GM12892 (cell line): Measurements from ENCODE around the gene CMIP.

Experiments used
- DNase-seq: peaks from one replicate; pipeline ENCODE4 v3.0.0; 2011; ENCODE audit not compliant: insufficient read length
- FAIRE-seq: peaks from 2 replicates; lab custom pipeline; 2011; peaks lifted over from hg19 to GRCh38; lab: Jason Lieb, UNC
- POLR2A ChIP-seq: IDR thresholded peaks from 2 replicates; pipeline ENCODE4 v1.6.1; 2011; ENCODE audit warnings: low read depth, low read length, control low read depth
- POLR2AphosphoS5 ChIP-seq: IDR thresholded peaks from 2 replicates; pipeline ENCODE4 v1.6.1; 2011; ENCODE audit warnings: low read depth, low read length, control low read depth
- TAF1 ChIP-seq: IDR thresholded peaks from 2 replicates; pipeline ENCODE4 v1.6.1; 2011; ENCODE audit warnings: low read depth, mild to moderate bottlenecking, control low read depth, low read length, borderline replicate concordance

Gene CMIP

DNA sequence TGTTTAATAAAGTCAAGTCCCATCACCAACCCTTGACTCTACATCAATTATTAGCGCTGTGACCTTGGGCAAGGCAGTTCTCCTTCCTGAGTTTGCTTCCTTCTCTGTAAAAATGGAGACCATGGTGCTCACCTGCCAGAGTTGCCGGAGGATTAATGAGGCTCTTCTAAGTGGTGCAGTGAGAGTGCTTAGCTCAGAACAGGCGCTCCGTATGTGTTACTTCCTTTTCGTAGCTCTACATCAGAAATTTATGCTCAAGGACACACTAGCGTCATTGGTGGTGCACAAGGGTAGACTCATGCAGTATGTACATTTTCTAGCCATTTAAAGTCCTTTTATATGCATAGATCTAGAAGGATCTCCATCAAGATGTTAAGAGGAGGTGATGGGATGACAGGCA, 17.4 kb upstream of the CMIP start:
- TF ChIP-seq POLR2A (no peak), POLR2AphosphoS5 (no peak), TAF1 (no peak)
- DNase-seq (no peak), FAIRE-seq (no peak)

DNA sequence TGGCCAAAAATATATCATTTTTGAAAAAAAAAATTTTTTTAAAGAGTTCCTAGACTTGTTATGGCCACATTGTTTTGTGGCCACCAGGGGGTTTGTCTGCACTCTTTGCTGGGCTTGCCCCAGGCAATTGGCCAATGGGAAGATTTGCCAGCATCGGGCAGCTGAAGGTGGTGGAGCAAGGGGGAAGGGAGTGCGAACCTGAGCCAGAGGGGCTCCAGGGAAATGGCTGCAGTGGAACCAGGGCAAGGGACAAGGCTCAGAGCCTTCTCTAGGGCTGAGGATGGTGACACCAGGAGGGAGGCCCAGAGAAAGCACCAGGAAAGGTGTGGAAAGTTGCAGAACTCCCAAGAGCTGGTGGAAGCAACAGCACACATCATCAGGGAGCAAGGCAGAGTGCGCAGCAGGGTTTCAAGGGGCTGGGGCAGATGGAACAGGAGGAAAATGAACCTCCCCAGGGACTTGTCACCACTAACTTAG, 15.5 kb upstream of the CMIP start:
- FAIRE-seq (no peak), DNase-seq (no peak)
- TF ChIP-seq TAF1 (no peak), POLR2A (no peak), POLR2AphosphoS5 (no peak)

DNA sequence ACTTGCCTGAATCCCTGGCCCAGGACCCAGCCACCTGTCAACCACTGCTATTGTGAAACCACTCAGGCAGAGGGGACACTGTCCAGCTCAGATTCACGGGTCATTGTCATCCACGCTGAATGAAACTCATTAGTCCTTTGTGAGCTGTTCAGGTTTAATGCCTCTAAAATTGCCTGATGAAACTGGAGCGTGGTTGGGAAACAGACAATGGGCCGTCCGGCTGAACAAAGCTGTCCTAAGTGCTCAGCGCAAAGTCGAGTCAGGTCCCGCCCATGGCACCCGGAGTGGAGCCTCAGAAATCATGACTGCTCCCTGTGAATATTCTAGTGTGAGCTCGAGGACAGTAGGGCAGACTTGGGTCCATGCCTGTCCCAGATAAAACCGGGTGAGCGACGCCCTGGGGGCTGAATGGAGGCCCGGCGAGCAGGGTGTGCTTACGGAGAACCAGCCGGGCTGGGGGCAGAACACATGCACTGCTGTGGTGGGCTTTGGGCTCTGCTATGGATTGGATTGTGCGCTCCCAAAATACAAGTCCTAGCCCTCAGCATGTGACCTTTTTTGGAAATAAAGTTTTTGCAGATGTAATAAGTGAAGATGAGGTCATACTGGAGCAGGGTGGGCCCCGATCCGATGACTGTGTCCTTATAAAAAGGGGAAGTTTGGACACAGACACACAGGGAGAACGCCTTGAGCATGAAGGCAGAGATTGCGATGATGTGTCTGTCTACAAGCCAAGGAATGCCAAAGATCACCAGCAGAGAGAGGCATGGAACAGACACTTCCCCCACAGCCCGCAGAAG, 12.9 kb upstream of the CMIP start:
- DNase-seq = no peak
- no peak for FAIRE-seq

DNA sequence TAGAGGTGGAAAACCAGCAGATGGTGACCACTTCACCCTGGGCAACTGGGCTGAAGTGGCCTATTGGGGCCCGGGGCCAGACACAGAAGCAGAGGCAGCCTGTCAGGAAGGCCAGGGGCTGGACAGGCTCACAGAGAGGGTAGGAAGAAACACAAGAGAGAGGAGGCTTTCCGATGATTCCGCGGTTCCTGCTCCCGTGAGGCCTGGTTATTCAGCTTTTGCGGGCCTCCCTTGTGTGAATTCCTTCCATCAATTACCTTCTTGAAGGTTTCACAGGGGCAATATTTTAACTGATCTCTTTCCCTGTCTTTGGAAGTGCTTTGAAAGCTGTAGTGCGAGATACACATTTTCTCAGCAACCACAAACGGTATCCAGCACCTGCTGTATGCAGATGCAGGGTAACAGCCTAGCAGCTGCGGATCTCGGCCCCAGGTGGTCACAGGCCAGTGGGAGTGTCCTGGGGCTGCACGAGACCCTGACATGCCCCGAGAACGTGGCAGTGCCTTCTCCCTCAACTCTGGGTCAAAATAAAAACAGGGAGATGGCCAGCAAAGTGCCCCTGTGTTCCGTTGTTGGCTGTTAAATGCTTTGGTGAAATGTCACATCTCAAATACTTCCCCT, 11.6 kb upstream of the CMIP start:
- DNase-seq = no peak
- TF ChIP-seq POLR2AphosphoS5 (no peak), POLR2A (no peak), TAF1 (no peak)
- no peak for FAIRE-seq

More for the DNA sequence above, 12.9 kb upstream of the CMIP start:
- no peak for TF ChIP-seq TAF1

DNA sequence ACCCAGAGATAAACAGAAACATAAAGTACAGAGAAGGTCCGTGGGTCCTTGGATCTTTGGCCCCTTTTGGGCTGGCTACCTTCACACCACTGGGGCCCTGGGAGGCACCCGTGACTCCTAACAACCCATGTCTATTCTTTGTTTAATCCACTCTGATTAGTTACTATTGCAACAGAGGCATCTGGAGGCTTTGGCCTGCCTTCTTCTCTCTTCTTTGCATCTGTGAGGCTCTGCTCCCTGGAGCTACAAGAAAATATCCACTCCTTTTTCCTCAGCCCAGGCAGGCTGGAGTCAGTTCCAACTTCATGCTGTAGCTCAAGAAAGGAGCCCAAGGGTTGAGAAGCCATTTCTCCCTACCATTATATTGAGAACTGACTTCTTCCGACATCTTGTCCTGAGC, 9.5 kb upstream of the CMIP start:
- FAIRE-seq = no peak
- TF ChIP-seq POLR2A = no peak
- no peak for TF ChIP-seq TAF1
- TF ChIP-seq POLR2AphosphoS5 = no peak
- no peak for DNase-seq

DNA sequence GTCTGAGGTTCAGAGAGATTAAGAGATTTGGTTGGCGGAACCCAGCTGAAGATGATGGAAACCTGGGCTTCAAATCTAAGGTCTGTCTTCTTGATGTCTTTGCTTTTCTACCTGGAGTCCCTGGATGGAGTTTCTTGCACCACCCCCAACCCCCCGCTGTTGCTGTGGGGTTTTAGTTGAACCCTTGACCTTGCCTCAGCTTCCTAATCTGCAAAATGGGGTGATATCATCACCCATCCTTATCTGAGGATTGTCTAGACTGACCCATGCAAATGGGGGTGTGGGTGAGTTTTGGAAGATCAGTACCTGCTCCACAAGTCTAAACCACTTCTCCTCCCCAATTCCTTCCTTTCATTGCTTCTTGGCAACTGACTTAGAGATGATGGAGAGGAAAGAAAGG, 9.0 kb upstream of the CMIP start:
- DNase-seq (no peak), FAIRE-seq (no peak)
- TF ChIP-seq POLR2AphosphoS5 (no peak), TAF1 (no peak), POLR2A (no peak)

DNA sequence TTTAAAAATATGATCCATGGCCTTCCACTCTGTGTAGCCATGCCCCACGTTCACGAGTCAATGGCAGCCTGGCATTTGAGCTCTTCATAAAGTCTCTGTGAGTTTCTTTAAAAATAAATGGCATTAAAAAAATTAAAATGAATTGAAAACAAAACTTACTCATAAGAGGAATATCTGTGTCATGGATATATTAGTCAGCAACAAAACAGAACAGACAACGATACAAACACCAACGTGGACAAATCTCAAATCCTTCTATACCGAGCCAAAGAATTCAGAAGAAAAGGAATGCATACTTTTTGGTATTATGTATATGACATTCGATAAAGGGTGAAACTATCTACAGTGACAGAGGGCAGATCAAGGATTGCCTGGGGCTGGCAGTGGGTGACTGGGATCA, 8.2 kb upstream of the CMIP start:
- DNase-seq = no peak
- TF ChIP-seq POLR2A (no peak), POLR2AphosphoS5 (no peak), TAF1 (no peak)
- no peak for FAIRE-seq

DNA sequence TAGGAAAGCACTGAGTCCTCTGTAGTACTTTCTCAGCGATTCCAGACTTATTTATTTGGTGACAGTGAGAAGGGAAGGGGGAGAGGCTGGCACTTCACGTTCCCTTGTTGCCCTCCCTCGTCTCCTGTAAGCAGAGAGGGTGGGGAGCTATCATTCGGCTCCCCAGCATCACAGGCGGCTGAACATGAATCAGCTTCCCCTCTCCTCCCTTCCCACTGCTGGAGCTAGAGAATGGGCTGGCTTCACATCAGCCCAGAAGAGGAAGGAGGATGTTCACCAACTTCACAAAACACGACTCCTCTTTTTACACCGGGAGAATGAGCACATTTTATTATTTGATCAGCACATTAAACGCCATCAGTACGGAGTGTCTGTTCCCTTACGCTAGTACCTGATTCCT, 6.7 kb upstream of the CMIP start:
- no peak for DNase-seq
- no peak for TF ChIP-seq POLR2AphosphoS5
- TF ChIP-seq TAF1 = no peak
- TF ChIP-seq POLR2A = no peak
- no peak for FAIRE-seq

DNA sequence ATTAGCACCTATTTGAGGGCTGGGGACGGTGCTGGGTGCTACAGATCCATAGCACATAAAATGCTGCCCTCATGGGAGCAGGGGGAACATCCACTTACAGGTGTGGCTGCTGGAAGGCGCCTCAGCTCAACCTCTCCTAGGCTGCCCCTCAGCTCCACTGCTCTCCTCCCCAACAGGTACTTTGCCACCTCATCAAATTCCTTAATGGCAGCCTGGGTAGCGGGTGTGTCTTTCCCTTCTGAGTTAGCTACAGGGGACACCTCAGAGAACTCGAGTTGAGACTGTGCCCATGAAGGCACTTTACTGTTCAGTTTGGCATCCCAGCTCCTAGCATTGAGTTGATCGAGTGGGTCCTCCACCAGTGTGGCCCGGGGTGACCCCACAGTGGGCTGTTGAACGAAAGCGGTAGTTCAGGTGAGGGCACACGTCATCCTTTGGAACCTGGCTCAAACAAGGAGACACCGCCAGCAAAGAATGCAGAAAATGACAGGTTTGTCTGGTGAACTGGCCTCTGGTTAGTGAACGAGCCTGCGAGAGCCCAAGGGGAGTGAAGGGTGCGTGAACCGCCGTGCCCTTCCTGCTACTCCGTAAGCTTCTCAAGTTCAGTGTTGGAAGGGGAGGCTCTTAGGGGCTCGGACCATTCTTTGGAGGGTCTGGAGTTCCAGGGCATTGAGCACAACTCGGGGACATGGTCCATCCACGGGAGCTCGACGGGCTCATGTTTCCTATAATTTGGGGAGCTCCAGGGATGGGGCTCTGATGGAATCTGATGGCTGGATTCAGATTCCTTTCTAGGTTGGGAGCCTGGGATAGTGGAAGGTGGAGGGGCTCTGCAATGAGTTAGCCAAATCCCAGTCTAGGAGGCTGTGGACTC, 3.5 kb upstream of the CMIP start:
- no peak for TF ChIP-seq POLR2A
- TF ChIP-seq POLR2AphosphoS5 = no peak
- no peak for TF ChIP-seq TAF1
- no peak for DNase-seq
- FAIRE-seq = no peak

DNA sequence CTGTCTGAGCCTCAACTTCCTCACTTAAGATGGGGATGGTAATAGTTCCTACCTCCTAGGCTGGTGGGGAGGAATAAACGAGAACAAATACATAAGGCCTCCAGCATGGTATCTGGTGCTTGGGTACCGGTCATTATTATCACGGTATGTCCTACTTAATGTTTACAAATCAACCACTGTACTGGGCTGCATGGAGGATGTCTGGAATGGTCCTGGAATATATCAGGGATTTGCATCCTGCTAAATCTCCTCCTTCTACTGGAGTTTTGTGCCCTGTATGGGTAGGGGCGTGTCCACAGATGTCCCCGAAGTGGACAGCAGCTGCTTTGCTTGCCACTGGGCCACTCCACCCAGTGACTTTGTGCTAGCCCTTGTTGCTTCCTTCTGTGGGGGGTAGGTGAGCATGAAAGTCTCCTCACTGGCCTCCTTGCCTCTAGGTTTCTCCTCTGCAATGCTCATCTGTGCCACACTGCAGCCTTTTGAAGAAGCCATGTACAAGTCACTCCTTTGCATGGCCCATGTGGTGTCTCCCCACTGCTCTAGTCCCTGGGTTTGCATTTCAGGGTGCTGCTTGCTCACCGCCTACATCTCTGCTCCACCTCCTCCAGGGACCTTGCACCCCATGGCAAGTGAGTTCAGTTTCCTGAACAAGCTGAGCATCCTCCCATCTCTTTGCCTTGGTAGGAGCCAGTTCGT, 2.2 kb upstream of the CMIP start:
- no peak for DNase-seq
- TF ChIP-seq TAF1 = no peak
- TF ChIP-seq POLR2A = no peak
- TF ChIP-seq POLR2AphosphoS5 = no peak
- no peak for FAIRE-seq

DNA sequence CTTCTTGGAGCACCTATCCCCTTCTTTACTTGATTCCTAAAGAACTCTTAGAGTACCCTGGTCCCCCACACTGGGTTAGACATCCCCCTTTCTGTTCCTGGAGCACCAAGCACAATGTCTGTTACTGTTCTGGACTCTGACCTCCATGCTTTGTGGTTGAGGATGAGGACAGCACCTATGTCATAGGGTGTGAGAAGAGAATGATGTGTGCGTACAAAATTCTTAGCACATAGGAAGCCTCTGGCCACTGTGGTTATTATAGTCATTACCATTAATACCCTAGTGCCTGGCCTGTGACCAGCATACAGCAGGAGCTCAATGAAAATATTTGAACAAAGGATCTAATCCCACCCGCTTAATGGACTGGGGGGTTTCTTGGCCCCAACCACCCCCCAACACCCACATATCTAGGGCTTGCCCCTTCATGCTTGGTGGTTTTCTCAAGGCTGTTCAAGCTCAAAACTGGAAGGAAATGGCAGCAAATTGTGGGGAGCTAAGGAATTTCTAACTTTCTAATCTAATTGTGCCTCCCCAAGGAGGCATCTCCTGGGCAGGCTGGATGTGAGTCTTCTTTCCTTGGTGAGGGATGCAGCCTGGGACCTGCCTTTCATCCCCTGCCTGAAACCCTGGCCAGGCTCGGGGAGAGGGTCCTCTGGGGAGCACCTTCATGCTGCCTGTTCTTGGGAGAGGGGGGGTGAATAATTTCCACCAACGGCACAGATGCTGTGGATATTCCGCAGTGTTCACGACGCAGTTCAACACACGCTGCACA, 1.5 kb upstream of the CMIP start:
- DNase-seq = no peak
- no peak for TF ChIP-seq POLR2A
- TF ChIP-seq POLR2AphosphoS5 = no peak
- TF ChIP-seq TAF1 = no peak
- no peak for FAIRE-seq
